K562 (cell line): ENCODE measurements around the gene SKIDA1. TPM values are rescaled to one million over a fixed set of nuclear protein-coding genes. Genes with fewer than 3 reads are reported as not detected.
A peak's percentile ranks its signal among the peaks of the same experiment; 100 is the strongest.

Source experiments
- CBX2 ChIP-seq: fragments of 200-600 bp; sonication (generic); IDR thresholded peaks from one replicate; pipeline ENCODE4 v1.6.1; 2012; ENCODE audit warnings: mild to moderate bottlenecking, low read length, inconsistent platforms; ENCODE audit not compliant: insufficient read depth, poor library complexity, severe bottlenecking
- CSDE1 ChIP-seq, 2 experiments: fragments of 450-650 bp; IDR thresholded peaks; 2 replicates each; pipeline ENCODE4 v1.6.1; 2016; ENCODE audit warnings: mild to moderate bottlenecking in 1 of 2
- DPF2 ChIP-seq: fragments of 450-650 bp; IDR thresholded peaks from 2 replicates; pipeline ENCODE4 v1.6.1; 2016
- FOXP4 ChIP-seq: sonication (generic); formaldehyde crosslinking; IDR thresholded peaks from 2 replicates; pipeline ENCODE4 v1.8.0; 2022; ENCODE audit warnings: mild to moderate bottlenecking, missing genetic modification reagents, borderline replicate concordance
- HDAC1 ChIP-seq, 2 experiments: fragments of 450-650 bp; IDR thresholded peaks; 2 replicates each; pipeline ENCODE4 v1.6.1; 2016 to 2017; ENCODE audit warnings: inconsistent platforms in 1 of 2, mild to moderate bottlenecking in 1 of 2, moderate library complexity in 1 of 2
- HDAC2 ChIP-seq: fragments of 450-650 bp; IDR thresholded peaks from 2 replicates; pipeline ENCODE4 v1.6.1; 2016; ENCODE audit warnings: mild to moderate bottlenecking
- HDAC3 ChIP-seq: fragments of 450-650 bp; IDR thresholded peaks from 2 replicates; pipeline ENCODE4 v1.6.1; 2018; ENCODE audit warnings: borderline replicate concordance, mild to moderate bottlenecking, moderate library complexity; ENCODE audit not compliant: partially characterized antibody
- HNRNPH1 ChIP-seq: fragments of 200-400 bp; formaldehyde crosslinking; optimal IDR thresholded peaks from 2 replicates; pipeline ENCODE3; 2017; ENCODE audit warnings: low read depth, mild to moderate bottlenecking, low read length, moderate library complexity
- HOMEZ ChIP-seq: fragments of 250-450 bp; sonication (Bioruptor Pico); IDR thresholded peaks from 2 replicates; pipeline ENCODE4 v1.4.0; 2020; ENCODE audit warnings: mild to moderate bottlenecking, moderate library complexity
- MTF1 ChIP-seq: fragments of 250-450 bp; sonication (Bioruptor Pico); IDR thresholded peaks from 2 replicates; pipeline ENCODE4 v1.9.0; 2021; ENCODE audit warnings: moderate library complexity, mild to moderate bottlenecking, inconsistent platforms, borderline replicate concordance
- MYNN ChIP-seq, 2 experiments: sonication (generic); formaldehyde crosslinking in 1 of 2; IDR thresholded peaks; 2 replicates each; pipeline versions ENCODE4 v1.5.0 to v1.6.1; 2016 to 2020; ENCODE audit warnings: antibody characterized with exemption in 1 of 2, missing genetic modification reagents in 1 of 2
- PHTF2 ChIP-seq: fragments of 250-450 bp; sonication (Bioruptor Pico); IDR thresholded peaks from 2 replicates; pipeline ENCODE4 v1.5.0; 2021; ENCODE audit warnings: mild to moderate bottlenecking
- POLR2G ChIP-seq: fragments of 200-400 bp; formaldehyde crosslinking; IDR thresholded peaks from 2 replicates; pipeline ENCODE4 v1.6.1; 2017; ENCODE audit warnings: low read depth, mild to moderate bottlenecking, antibody characterized with exemption, low read length, moderate library complexity
- POU5F1 ChIP-seq: fragments of 150-350 bp; IDR thresholded peaks from 2 replicates; pipeline ENCODE4 v1.6.1; 2014; ENCODE audit warnings: borderline replicate concordance, low read length, low read depth, mild to moderate bottlenecking; ENCODE audit not compliant: partially characterized antibody
- RUNX1 ChIP-seq: sonication (generic); IDR thresholded peaks from 2 replicates; pipeline ENCODE4 v1.6.1; 2016; ENCODE audit warnings: antibody characterized with exemption, low read depth
- TCF7L2 ChIP-seq: fragments of 150-350 bp; IDR thresholded peaks from 2 replicates; pipeline ENCODE4 v1.6.1; 2016; ENCODE audit warnings: low read depth, mild to moderate bottlenecking, low read length, moderate library complexity
- TRIM24 ChIP-seq, 2 experiments: fragments of 450-650 bp; IDR thresholded peaks; 2 replicates each; pipeline ENCODE4 v1.6.1; 2016
- ZEB2 ChIP-seq: fragments of 450-650 bp; IDR thresholded peaks from 2 replicates; pipeline ENCODE4 v1.6.1; 2016
- ZFP1 ChIP-seq: fragments of 450-650 bp; formaldehyde crosslinking; IDR thresholded peaks from 2 replicates; pipeline ENCODE4 v1.4.0; 2020; ENCODE audit warnings: mild to moderate bottlenecking, mixed read lengths
- ZNF263 ChIP-seq: sonication (generic); formaldehyde crosslinking; IDR thresholded peaks from 2 replicates; pipeline ENCODE4 v1.8.0; 2022; ENCODE audit warnings: mild to moderate bottlenecking, missing genetic modification reagents, borderline replicate concordance
- ZNF717 ChIP-seq: fragments of 250-450 bp; sonication (Bioruptor Pico); IDR thresholded peaks from 2 replicates; pipeline ENCODE4 v1.5.0; 2021
- polyA plus RNA-seq, 8 experiments: library from polyadenylated mRNA; depleted of rRNA in 4 of 8; stranded (reverse) in 5 of 8; unstranded in 3 of 8; fragments of >200 nt; fragmentation: Nextera tagmentation in 2 of 8; fragmentation: Illumina TruSeq in 1 of 8; extraction: Ambion mirVana in 2 of 8; extraction: Trizol in 1 of 8; gene quantifications; 2 replicates each; pipeline versions ENCODE4 v1.2.1 to v1.2.3, GENCODE V29; 2011 to 2014; ENCODE audit warnings: inconsistent platforms in 1 of 8, missing spikeins in 1 of 8
- total RNA-seq, 7 experiments: library from RNA; depleted of rRNA in 6 of 7; stranded (reverse); fragments of >200 nt in 6 of 7; fragmentation: Illumina TruSeq in 2 of 7; extraction: Trizol in 2 of 7; gene quantifications; 2 replicates each; pipeline versions ENCODE4 v1.2.1 to v1.2.3, GENCODE V29; 2011 to 2021; ENCODE audit warnings: low replicate concordance in 1 of 7
- TF ChIP-seq, protein P1 (sequence below): fragments of 250-450 bp; sonication (Bioruptor Pico); IDR thresholded peaks from 2 replicates; pipeline ENCODE4 v1.4.0; 2020; ENCODE audit warnings: mild to moderate bottlenecking, moderate library complexity

The SKIDA1 gene
- total and polyA plus RNA-seq, 9 of the 15 experiments (the other 6 are each of a cell fraction or from before 2014, with no cell fraction given) = 0.05 to 1.1 (median 0.42) TPM

DNA sequence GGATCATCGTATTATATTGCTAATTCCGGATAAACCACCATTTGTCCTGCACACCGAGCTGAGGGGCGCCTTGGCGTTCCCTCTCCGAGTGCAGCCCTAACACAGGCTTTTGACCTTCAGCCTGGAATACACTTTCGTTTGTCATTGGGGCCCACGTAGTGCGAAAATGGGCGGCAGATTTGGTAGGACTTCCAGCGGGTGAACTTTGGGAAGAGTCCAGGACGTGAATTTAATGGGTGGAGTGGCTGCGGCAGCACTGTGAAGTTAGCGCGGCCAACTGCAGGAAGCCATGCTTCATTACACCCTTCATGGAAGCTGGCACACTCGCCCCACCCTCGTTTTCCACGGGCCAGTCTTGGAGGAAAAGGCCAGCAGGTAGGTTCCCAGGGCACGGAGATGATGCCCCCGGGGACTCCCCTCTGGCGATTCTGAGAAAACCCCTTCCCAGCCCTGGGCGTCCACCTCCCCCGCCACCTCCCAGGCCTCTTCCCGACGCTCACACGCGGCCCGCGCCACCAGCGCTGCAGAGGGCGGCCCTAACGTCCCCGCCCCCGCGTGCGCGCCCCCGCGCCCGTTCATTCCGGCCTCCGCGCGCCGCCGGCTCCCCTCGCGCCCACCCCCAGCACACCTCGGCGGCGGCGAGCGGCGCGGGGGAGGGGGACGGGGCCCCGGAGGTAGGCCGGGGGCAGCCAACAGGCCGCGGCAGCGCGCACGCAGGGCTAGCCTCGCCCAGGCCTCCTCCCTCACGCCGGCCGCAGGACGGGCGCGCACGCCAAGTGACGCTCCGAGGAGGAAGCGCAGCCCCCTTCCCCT lies 8.2 kb upstream of the SKIDA1 start, which contains the start of gene MLLT10 (continued):
- TF ChIP-seq HOMEZ (no peak), ZNF263 (CRISPR knock-in tag) (no peak), ZNF717 (CRISPR knock-in tag) (no peak), HNRNPH1 (no peak), HDAC3 (no peak), TCF7L2 (no peak), CBX2 (no peak), CSDE1 (IDR thresholded peaks at IDR 0.05) (no peak), ZFP1 (CRISPR knock-in tag) (no peak), DPF2 (peak; percentile 38; the same call in 1 of the 2 replicates), MTF1 (CRISPR knock-in tag) (no peak), MYNN (IDR thresholded peaks at IDR 0.05) (no peak), MYNN (CRISPR knock-in tag; IDR thresholded peaks at IDR 0.05) (no peak), ZEB2 (no peak), POU5F1 (no peak), HDAC2 (peak; percentile 64; the same call in 1 of the 2 replicates), HDAC1 (IDR thresholded peaks at IDR 0.05) (peak in 1 of 2 experiments; percentile 59; a peak in 2 of 4 replicates), RUNX1 (no peak), POLR2G (peak; percentile 93), PHTF2 (CRISPR knock-in tag) (no peak), FOXP4 (no peak), TRIM24 (IDR thresholded peaks at IDR 0.05) (0 out of 4 replicates have a peak, but pooled peaks of 1 of the 2 experiments have one; percentile 22)
- TF ChIP-seq, protein P1, sequence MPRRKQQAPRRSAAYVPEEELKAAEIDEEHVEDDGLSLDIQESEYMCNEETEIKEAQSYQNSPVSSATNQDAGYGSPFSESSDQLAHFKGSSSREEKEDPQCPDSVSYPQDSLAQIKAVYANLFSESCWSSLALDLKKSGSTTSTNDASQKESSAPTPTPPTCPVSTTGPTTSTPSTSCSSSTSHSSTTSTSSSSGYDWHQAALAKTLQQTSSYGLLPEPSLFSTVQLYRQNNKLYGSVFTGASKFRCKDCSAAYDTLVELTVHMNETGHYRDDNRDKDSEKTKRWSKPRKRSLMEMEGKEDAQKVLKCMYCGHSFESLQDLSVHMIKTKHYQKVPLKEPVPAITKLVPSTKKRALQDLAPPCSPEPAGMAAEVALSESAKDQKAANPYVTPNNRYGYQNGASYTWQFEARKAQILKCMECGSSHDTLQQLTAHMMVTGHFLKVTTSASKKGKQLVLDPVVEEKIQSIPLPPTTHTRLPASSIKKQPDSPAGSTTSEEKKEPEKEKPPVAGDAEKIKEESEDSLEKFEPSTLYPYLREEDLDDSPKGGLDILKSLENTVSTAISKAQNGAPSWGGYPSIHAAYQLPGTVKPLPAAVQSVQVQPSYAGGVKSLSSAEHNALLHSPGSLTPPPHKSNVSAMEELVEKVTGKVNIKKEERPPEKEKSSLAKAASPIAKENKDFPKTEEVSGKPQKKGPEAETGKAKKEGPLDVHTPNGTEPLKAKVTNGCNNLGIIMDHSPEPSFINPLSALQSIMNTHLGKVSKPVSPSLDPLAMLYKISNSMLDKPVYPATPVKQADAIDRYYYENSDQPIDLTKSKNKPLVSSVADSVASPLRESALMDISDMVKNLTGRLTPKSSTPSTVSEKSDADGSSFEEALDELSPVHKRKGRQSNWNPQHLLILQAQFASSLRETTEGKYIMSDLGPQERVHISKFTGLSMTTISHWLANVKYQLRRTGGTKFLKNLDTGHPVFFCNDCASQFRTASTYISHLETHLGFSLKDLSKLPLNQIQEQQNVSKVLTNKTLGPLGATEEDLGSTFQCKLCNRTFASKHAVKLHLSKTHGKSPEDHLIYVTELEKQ (CRISPR knock-in tag) = no peak
